Mesenchymal stem cell (in vitro differentiated cells and primary cell): Measurements from ENCODE around the gene RPL27.

Experiments used
- DNase-seq: peaks from one replicate; pipeline ENCODE4 v3.0.0-alpha.2; 2013
- H2AFZ ChIP-seq: one replicate; pipeline ENCODE4 v1.6.1; 2013; ENCODE audit warnings: low read depth, mild to moderate bottlenecking, control low read depth, inconsistent platforms, low read length, moderate library complexity
- H2AK5ac ChIP-seq: 2 replicates; pipeline ENCODE4 v1.6.1; 2013; ENCODE audit warnings: low read length, moderate library complexity, mild to moderate bottlenecking, inconsistent platforms; ENCODE audit not compliant: severe bottlenecking
- H2BK120ac ChIP-seq: one replicate; pipeline ENCODE4 v1.6.1; 2013; ENCODE audit warnings: low read depth, mild to moderate bottlenecking, inconsistent platforms, low read length, moderate library complexity
- H2BK12ac ChIP-seq, 2 experiments: one replicate each; pipeline ENCODE4 v1.6.1; 2013; ENCODE audit warnings: inconsistent platforms in 2 of 2, low read length in 2 of 2, mild to moderate bottlenecking in 2 of 2, moderate library complexity in 2 of 2, control low read depth in 1 of 2
- H2BK15ac ChIP-seq: one replicate; pipeline ENCODE4 v1.6.1; 2013; ENCODE audit warnings: mild to moderate bottlenecking, low read depth, inconsistent platforms; ENCODE audit not compliant: poor library complexity, severe bottlenecking
- H2BK5ac ChIP-seq: 2 replicates; pipeline ENCODE4 v1.6.1; 2013; ENCODE audit warnings: low read depth, mild to moderate bottlenecking, low read length, control low read depth, inconsistent platforms; ENCODE audit not compliant: poor library complexity, severe bottlenecking
- H3K14ac ChIP-seq, 2 experiments: one replicate each; pipeline ENCODE4 v1.6.1; 2013; ENCODE audit warnings: inconsistent platforms in 2 of 2, low read length in 2 of 2, control low read depth in 1 of 2, mild to moderate bottlenecking in 1 of 2, moderate library complexity in 1 of 2
- H3K18ac ChIP-seq, 2 experiments: one replicate each; pipeline ENCODE4 v1.6.1; 2013; ENCODE audit warnings: inconsistent platforms in 2 of 2, low read length in 2 of 2, control low read depth in 1 of 2, low read depth in 1 of 2, mild to moderate bottlenecking in 1 of 2
- H3K23ac ChIP-seq, 2 experiments: one replicate each; pipeline ENCODE4 v1.6.1; 2013; ENCODE audit warnings: inconsistent platforms in 2 of 2, low read length in 2 of 2, mild to moderate bottlenecking in 2 of 2, moderate library complexity in 2 of 2, control low read depth in 1 of 2
- H3K27ac ChIP-seq: 2 replicates; pipeline ENCODE4 v1.5.1; 2013; ENCODE audit warnings: mild to moderate bottlenecking, moderate library complexity, low read length, control low read depth, inconsistent platforms; ENCODE audit not compliant: poor library complexity, severe bottlenecking
- H3K27me3 ChIP-seq, 2 experiments: 2 replicates each; pipeline versions ENCODE4 v1.6.1 to v1.7.0; 2013; ENCODE audit warnings: low read length in 2 of 2, mild to moderate bottlenecking in 2 of 2, moderate library complexity in 2 of 2, control low read depth in 1 of 2, inconsistent platforms in 1 of 2; ENCODE audit not compliant: control insufficient read depth in 1 of 2, insufficient read depth in 1 of 2
- H3K36me3 ChIP-seq, 2 experiments: 2 replicates each; pipeline versions ENCODE4 v1.6.1 to v1.7.0; 2013; ENCODE audit warnings: low read length in 2 of 2, control low read depth in 1 of 2, inconsistent platforms in 1 of 2, low read depth in 1 of 2, mild to moderate bottlenecking in 1 of 2; ENCODE audit not compliant: insufficient read depth in 2 of 2, control insufficient read depth in 1 of 2
- H3K4ac ChIP-seq, 2 experiments: one replicate each; pipeline ENCODE4 v1.6.1; 2013; ENCODE audit warnings: inconsistent platforms in 2 of 2, low read length in 2 of 2, mild to moderate bottlenecking in 2 of 2, moderate library complexity in 2 of 2, control low read depth in 1 of 2, low read depth in 1 of 2
- H3K4me1 ChIP-seq: 2 replicates; pipeline ENCODE4 v1.6.1; 2013; ENCODE audit warnings: low read depth, low read length, control low read depth; ENCODE audit not compliant: control insufficient read depth, insufficient read depth
- H3K4me2 ChIP-seq: 2 replicates; pipeline ENCODE4 v1.6.1; 2013; ENCODE audit warnings: low read length, mild to moderate bottlenecking, inconsistent platforms; ENCODE audit not compliant: poor library complexity, severe bottlenecking
- H3K4me3 ChIP-seq, 2 experiments: 2 replicates each; pipeline versions ENCODE4 v1.5.1 to v1.7.0; 2013; ENCODE audit warnings: low read length in 2 of 2, mild to moderate bottlenecking in 2 of 2, control low read depth in 1 of 2, low read depth in 1 of 2; ENCODE audit not compliant: insufficient read depth in 1 of 2
- H3K79me1 ChIP-seq: replicated peaks from 2 replicates; pipeline ENCODE4 v1.6.1; 2013; ENCODE audit warnings: mild to moderate bottlenecking, control low read depth, low read length, inconsistent platforms; ENCODE audit not compliant: poor library complexity, severe bottlenecking
- H3K9ac ChIP-seq: 2 replicates; pipeline ENCODE4 v1.7.0; 2013; ENCODE audit warnings: mild to moderate bottlenecking, low read length, moderate library complexity
- H3K9me3 ChIP-seq: 2 replicates; pipeline ENCODE4 v1.7.0; 2013; ENCODE audit warnings: mild to moderate bottlenecking, low read length; ENCODE audit not compliant: control insufficient read depth
- H4K8ac ChIP-seq: one replicate; pipeline ENCODE4 v1.6.1; 2013; ENCODE audit warnings: inconsistent platforms, mild to moderate bottlenecking, low read length, moderate library complexity
- H4K91ac ChIP-seq: one replicate; pipeline ENCODE4 v1.6.1; 2013; ENCODE audit warnings: mild to moderate bottlenecking, low read length, inconsistent platforms
- WGBS: methylation state at CpG from one replicate; pipeline ENCODE4 v1.1.7; 2013; ENCODE audit warnings: mixed read lengths; 5-methylcytosine and 5-hydroxymethylcytosine counted together

Gene RPL27

GRCh38 chr17:43011728-43012472, 13.7 kb downstream of the RPL27 start:
- H2AK5ac ChIP-seq: no peak overlapping the region
- no peak overlapping the region for H4K8ac ChIP-seq
- H3K79me1 ChIP-seq: peaks cover 22% of the 10 kb centered on the region
- no peak overlapping the region for H2BK12ac ChIP-seq
- H3K4me3 ChIP-seq: peak overlapping the region in 1 of 2 experiments; percentile 4
- peaks cover 45 to 61% of the 10 kb centered on the region in 2 experiments for H3K36me3 ChIP-seq
- no peak for DNase-seq
- no peak overlapping the region for H2BK5ac ChIP-seq
- no peak overlapping the region for H4K91ac ChIP-seq
- H2BK15ac ChIP-seq: no peak overlapping the region
- H3K27ac ChIP-seq: no peak overlapping the region
- no peak overlapping the region for H2AFZ ChIP-seq
- peak overlapping the region in 1 of 2 experiments; percentile 64 for H3K14ac ChIP-seq
- H3K4me2 ChIP-seq: no peak overlapping the region
- H2BK120ac ChIP-seq: no peak overlapping the region
- H3K9ac ChIP-seq: peak overlapping the region; percentile 38
- WGBS: 81% methylated on average over 15 of the region's 15 CpGs
- no peak overlapping the region for H3K18ac ChIP-seq
- peaks cover 7% of the 10 kb centered on the region for H3K4me1 ChIP-seq
- no peak overlapping the region for H3K4ac ChIP-seq
- H3K23ac ChIP-seq: no peak overlapping the region
- no peaks in the 10 kb centered on the region for H3K27me3 ChIP-seq
- H3K9me3 ChIP-seq: no peaks in the 10 kb centered on the region

GRCh38 chr17:43013296-43013695, 15.1 kb downstream of the RPL27 start:
- H3K18ac ChIP-seq: no peak overlapping the region
- H3K4me2 ChIP-seq: no peak overlapping the region
- H3K36me3 ChIP-seq: peaks cover 53 to 73% of the 10 kb centered on the region in 2 experiments
- no peak overlapping the region for H2AK5ac ChIP-seq
- peaks cover 10% of the 10 kb centered on the region for H3K4me1 ChIP-seq
- no peak overlapping the region for H2BK12ac ChIP-seq
- H3K4ac ChIP-seq: no peak overlapping the region
- WGBS: 95% methylated on average over 8 of the region's 8 CpGs
- no peak overlapping the region for H3K27ac ChIP-seq
- H2AFZ ChIP-seq: no peak overlapping the region
- no peaks in the 10 kb centered on the region for H3K9me3 ChIP-seq
- H3K4me3 ChIP-seq: no peak overlapping the region
- no peak overlapping the region for H4K91ac ChIP-seq
- H2BK5ac ChIP-seq: no peak overlapping the region
- no peak for DNase-seq
- H4K8ac ChIP-seq: no peak overlapping the region
- no peak overlapping the region for H3K9ac ChIP-seq
- H3K14ac ChIP-seq: no peak overlapping the region
- H3K23ac ChIP-seq: no peak overlapping the region
- H3K27me3 ChIP-seq: no peaks in the 10 kb centered on the region
- no peak overlapping the region for H2BK120ac ChIP-seq
- H3K79me1 ChIP-seq: peaks cover 30% of the 10 kb centered on the region
- H2BK15ac ChIP-seq: no peak overlapping the region

- H3K18ac ChIP-seq: no peak overlapping the region
- no peak overlapping the region for H2BK5ac ChIP-seq
- no peak overlapping the region for H2BK120ac ChIP-seq
- peaks cover 56 to 81% of the 10 kb centered on the region in 2 experiments for H3K36me3 ChIP-seq
- no peak overlapping the region for H2AFZ ChIP-seq
- H3K27ac ChIP-seq: no peak overlapping the region
- no peaks in the 10 kb centered on the region for H3K27me3 ChIP-seq
- peaks cover 33% of the 10 kb centered on the region for H3K79me1 ChIP-seq
- H3K9me3 ChIP-seq: no peaks in the 10 kb centered on the region
- H3K4ac ChIP-seq: no peak overlapping the region
- no peak overlapping the region for H3K4me2 ChIP-seq
- WGBS: 91% methylated on average over 12 of the region's 12 CpGs
- no peak overlapping the region for H4K91ac ChIP-seq
- H3K14ac ChIP-seq: no peak overlapping the region
- peak overlapping the region; percentile 56 for H3K9ac ChIP-seq
- H3K4me1 ChIP-seq: peaks cover 13% of the 10 kb centered on the region
- no peak overlapping the region for H2BK15ac ChIP-seq
- no peak overlapping the region for H4K8ac ChIP-seq
- H3K23ac ChIP-seq: no peak overlapping the region
- no peak overlapping the region for H2AK5ac ChIP-seq
- H3K4me3 ChIP-seq: no peak overlapping the region
- H2BK12ac ChIP-seq: no peak overlapping the region
- no peak for DNase-seq
Observed at GRCh38 chr17:43014020-43014648, 15.9 kb downstream of the RPL27 start.

GRCh38 chr17:43014649-43015542, 16.7 kb downstream of the RPL27 start:
- H4K91ac ChIP-seq: no peak overlapping the region
- peaks cover 20% of the 10 kb centered on the region for H3K4me1 ChIP-seq
- H2BK120ac ChIP-seq: no peak overlapping the region
- H3K23ac ChIP-seq: no peak overlapping the region
- no peak overlapping the region for H3K27ac ChIP-seq
- H3K18ac ChIP-seq: no peak overlapping the region
- H2AFZ ChIP-seq: no peak overlapping the region
- peaks cover 33% of the 10 kb centered on the region for H3K79me1 ChIP-seq
- no peak overlapping the region for H3K4ac ChIP-seq
- peak overlapping the region; percentile 56 for H3K9ac ChIP-seq
- H3K36me3 ChIP-seq: peaks cover 63 to 86% of the 10 kb centered on the region in 2 experiments
- no peak overlapping the region for H2BK12ac ChIP-seq
- H2BK5ac ChIP-seq: no peak overlapping the region
- no peak overlapping the region for H3K4me3 ChIP-seq
- no peak overlapping the region for H2BK15ac ChIP-seq
- no peak overlapping the region for H2AK5ac ChIP-seq
- no peaks in the 10 kb centered on the region for H3K27me3 ChIP-seq
- H3K4me2 ChIP-seq: no peak overlapping the region
- no peak overlapping the region for H3K14ac ChIP-seq
- 96% methylated on average over 8 of the region's 8 CpGs for WGBS
- no peak for DNase-seq
- no peaks in the 10 kb centered on the region for H3K9me3 ChIP-seq
- no peak overlapping the region for H4K8ac ChIP-seq
